Sigmoid colon (tissue), 7 donors: Measurements from ENCODE around the gene APOL3. TPM values are rescaled to one million over a fixed set of nuclear protein-coding genes. Genes with fewer than 3 reads are reported as not detected.
A peak's percentile ranks its signal among the peaks of the same experiment; 100 is the strongest.

Source experiments
- DNase-seq: peaks from one replicate; pipeline ENCODE4 v3.0.0-alpha.2; 2019
- H3K27ac ChIP-seq, 4 donors: fragments of 200-600 bp; sonication (generic); one replicate each; pipeline ENCODE4 v1.5.1; 2016 to 2019; ENCODE audit warnings: mild to moderate bottlenecking in 1 of 4
- H3K27me3 ChIP-seq, 3 donors: fragments of 200-600 bp; sonication (generic); one replicate each; pipeline ENCODE4 v1.5.1; 2019; ENCODE audit warnings: mild to moderate bottlenecking in 1 of 3
- H3K36me3 ChIP-seq, 4 donors: fragments of 200-600 bp; sonication (generic); one replicate each; pipeline ENCODE4 v1.5.1; 2016 to 2019
- H3K4me1 ChIP-seq, 4 donors: fragments of 200-600 bp; sonication (generic); one replicate each; pipeline ENCODE4 v1.5.1; 2017 to 2019
- H3K4me3 ChIP-seq, 4 donors: fragments of 200-600 bp; sonication (generic); one replicate each; pipeline ENCODE4 v1.5.1; 2017 to 2019; ENCODE audit warnings: mild to moderate bottlenecking in 2 of 4, moderate library complexity in 1 of 4
- H3K9me3 ChIP-seq, 4 donors: fragments of 200-600 bp in 3 of 4; sonication (generic) in 3 of 4; one replicate each; pipeline versions ENCODE4 v1.5.1 to v1.6.1; 2013 to 2019
- EP300 ChIP-seq, 4 donors: sonication (generic); formaldehyde crosslinking; IDR thresholded peaks; one replicate each; pipeline ENCODE4 v1.6.1; 2017; ENCODE audit warnings: antibody characterized with exemption in 4 of 4
- POLR2A ChIP-seq, 2 donors: fragments of 450-650 bp; IDR thresholded peaks; one replicate each; pipeline ENCODE4 v1.6.1; 2016; ENCODE audit warnings: antibody characterized with exemption in 2 of 2, mild to moderate bottlenecking in 2 of 2, moderate library complexity in 2 of 2
- POLR2AphosphoS5 ChIP-seq, 4 donors: sonication (generic); formaldehyde crosslinking; IDR thresholded peaks; one replicate each; pipeline ENCODE4 v1.6.1; 2017; ENCODE audit warnings: antibody characterized with exemption in 4 of 4
- WGBS, 2 donors: extraction: QIAGEN DNeasy Blood & Tissue Kit; methylation state at CpG; one replicate each; pipeline ENCODE4 v1.1.7; 2013; 5-methylcytosine and 5-hydroxymethylcytosine counted together
- intact Hi-C: fragments of 100-400 bp; cut with DNase I; formaldehyde crosslinking; loops from one replicate; pipeline ENCODE4 v1.15.1; 2023
- polyA plus RNA-seq, 3 donors: library from polyadenylated mRNA; stranded (reverse); fragments of 200-250 nt; gene quantifications; one replicate each; pipeline ENCODE4 v1.2.3, GENCODE V29; 2013
- total RNA-seq, 4 donors: library from RNA; depleted of rRNA; stranded (reverse); fragments of >200 nt; gene quantifications; one replicate each; pipeline ENCODE4 v1.1.0, GENCODE V29; 2016
- TF ChIP-seq, protein P1 (sequence below), 4 experiments: fragments of 450-650 bp in 3 of 4; fragments of 200-600 bp in 1 of 4; IDR thresholded peaks; one replicate each; pipeline ENCODE4 v1.5.1; 2016 to 2019; ENCODE audit warnings: antibody characterized with exemption in 4 of 4, mild to moderate bottlenecking in 3 of 4, moderate library complexity in 2 of 4
- donor health status: healthy with polysubstance abuse.
- donor health status: Bipolar disorder and iron deficiency.
- donor health status: healthy.

Gene APOL3
- total and polyA plus RNA-seq, 7 donors, result 7.4 to 48.9 (median 27.4) TPM

DNA sequence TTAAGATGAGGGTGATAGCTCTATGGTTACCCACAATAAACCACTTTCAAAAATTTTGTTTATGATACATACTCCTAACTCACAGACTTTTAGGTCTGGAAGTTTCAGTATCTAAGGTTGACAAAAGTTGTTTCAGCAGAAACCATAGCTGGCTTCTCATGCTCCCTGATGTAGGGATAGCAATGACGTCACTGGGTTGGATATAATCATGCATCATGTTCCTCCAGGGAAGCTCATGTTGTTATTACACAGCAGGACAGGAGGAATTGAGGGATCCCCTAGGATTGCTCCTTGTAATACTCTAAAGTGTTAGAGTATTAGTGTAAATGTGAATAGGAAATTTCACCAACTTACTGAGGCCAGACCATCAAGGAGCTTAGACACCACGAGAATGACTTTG lies 23.6 kb downstream of the APOL3 start:
- no peak for TF ChIP-seq POLR2AphosphoS5 (IDR thresholded peaks at IDR 0.05)
- TF ChIP-seq, protein P1, sequence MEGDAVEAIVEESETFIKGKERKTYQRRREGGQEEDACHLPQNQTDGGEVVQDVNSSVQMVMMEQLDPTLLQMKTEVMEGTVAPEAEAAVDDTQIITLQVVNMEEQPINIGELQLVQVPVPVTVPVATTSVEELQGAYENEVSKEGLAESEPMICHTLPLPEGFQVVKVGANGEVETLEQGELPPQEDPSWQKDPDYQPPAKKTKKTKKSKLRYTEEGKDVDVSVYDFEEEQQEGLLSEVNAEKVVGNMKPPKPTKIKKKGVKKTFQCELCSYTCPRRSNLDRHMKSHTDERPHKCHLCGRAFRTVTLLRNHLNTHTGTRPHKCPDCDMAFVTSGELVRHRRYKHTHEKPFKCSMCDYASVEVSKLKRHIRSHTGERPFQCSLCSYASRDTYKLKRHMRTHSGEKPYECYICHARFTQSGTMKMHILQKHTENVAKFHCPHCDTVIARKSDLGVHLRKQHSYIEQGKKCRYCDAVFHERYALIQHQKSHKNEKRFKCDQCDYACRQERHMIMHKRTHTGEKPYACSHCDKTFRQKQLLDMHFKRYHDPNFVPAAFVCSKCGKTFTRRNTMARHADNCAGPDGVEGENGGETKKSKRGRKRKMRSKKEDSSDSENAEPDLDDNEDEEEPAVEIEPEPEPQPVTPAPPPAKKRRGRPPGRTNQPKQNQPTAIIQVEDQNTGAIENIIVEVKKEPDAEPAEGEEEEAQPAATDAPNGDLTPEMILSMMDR (IDR thresholded peaks at IDR 0.05), result no peak
- no peak for TF ChIP-seq EP300 (IDR thresholded peaks at IDR 0.05)
- TF ChIP-seq POLR2A (IDR thresholded peaks at IDR 0.05), result no peak
- H3K36me3 ChIP-seq, result peaks cover 0 to 15% (median 4%) of the 10 kb centered on the region in 4 donors
- H3K4me1 ChIP-seq, result no peaks in the 10 kb centered on the region
- no peak overlapping the region for H3K4me3 ChIP-seq
- peak overlapping the region in 2 of 4 donors; percentile 7 to 52 for H3K27ac ChIP-seq
- no peaks in the 10 kb centered on the region for H3K27me3 ChIP-seq
- H3K9me3 ChIP-seq, result no peaks in the 10 kb centered on the region
- 84 to 91% methylated on average over 2 of the region's 2 CpGs for WGBS, 2 donors
- intact Hi-C loops, result no loop called here
- no peak for DNase-seq

DNA sequence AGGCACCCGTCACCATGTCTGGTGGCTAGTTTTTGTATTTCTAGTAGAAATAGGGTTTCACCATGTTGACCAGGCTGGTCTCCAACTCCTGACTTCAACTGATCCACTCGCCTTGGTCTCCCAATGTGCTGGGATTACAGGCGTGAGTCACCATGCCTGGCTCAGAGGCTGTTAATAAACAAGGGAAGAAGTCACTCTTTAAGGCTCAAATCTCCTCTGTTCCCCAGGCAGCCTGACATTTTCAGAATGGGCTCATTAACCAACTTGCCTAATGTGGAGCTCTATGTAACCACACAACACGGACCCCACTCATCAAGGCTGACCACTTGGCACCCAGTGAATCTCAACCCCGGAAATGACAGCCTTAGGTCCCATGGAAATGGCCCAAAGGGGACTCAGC lies 24.1 kb downstream of the APOL3 start:
- H3K4me3 ChIP-seq, result no peak overlapping the region
- H3K27ac ChIP-seq, result peak overlapping the region in 3 of 4 donors; percentile 10 to 52 (median 25)
- 71 to 83% methylated on average over 5 of the region's 5 CpGs for WGBS, 2 donors
- no peaks in the 10 kb centered on the region for H3K9me3 ChIP-seq
- H3K36me3 ChIP-seq, result peaks cover 0 to 11% (median 3%) of the 10 kb centered on the region in 4 donors
- no peak for TF ChIP-seq POLR2A (IDR thresholded peaks at IDR 0.05)
- no peak for TF ChIP-seq EP300 (IDR thresholded peaks at IDR 0.05)
- TF ChIP-seq, protein P1 (IDR thresholded peaks at IDR 0.05), result no peak
- TF ChIP-seq POLR2AphosphoS5 (IDR thresholded peaks at IDR 0.05), result no peak
- H3K4me1 ChIP-seq, result no peaks in the 10 kb centered on the region
- DNase-seq, result peak; percentile 80
- intact Hi-C loops, result no loop called here
- no peaks in the 10 kb centered on the region for H3K27me3 ChIP-seq

DNA sequence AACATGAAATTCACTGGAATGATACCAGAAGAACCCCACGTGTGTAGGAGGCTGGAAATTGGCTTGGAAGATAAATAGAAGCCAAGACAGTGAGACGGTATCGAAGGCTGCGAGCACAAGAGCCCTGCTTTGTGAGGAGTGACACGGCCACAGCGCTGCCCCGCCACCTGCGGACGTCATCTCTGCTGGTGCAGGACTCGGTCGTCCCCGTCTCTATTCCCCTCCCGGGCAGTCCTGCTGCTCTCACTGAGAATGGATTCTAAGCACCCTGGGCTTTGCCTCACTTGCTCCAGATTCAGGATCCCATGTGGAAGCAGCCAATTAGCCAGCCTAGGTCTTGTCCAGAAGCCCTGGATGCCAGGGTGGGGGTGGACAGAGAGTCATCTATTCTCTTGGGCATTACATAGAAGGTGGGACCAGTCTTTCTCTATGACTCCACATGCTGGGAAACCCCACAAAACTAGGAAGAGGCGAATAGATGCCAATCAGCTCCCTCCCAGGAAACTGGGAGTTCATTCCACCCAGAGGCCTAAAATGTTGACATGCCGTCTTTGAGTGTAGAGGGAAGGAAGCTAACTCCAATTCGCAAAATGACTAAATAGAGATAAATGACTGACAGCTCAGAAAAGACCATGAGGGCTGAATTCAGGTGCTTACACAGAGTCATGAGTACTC lies 25.1 kb downstream of the APOL3 start:
- intact Hi-C loops, result no loop called here
- TF ChIP-seq POLR2A (IDR thresholded peaks at IDR 0.05) (no peak), EP300 (IDR thresholded peaks at IDR 0.05) (no peak), POLR2AphosphoS5 (IDR thresholded peaks at IDR 0.05) (no peak)
- TF ChIP-seq, protein P1 (IDR thresholded peaks at IDR 0.05), result no peak
- Histone ChIP-seq H3K36me3 (peaks cover 0 to under 1% (median 0%) of the 10 kb centered on the region in 4 donors), H3K4me3 (no peak overlapping the region), H3K4me1 (no peaks in the 10 kb centered on the region), H3K27ac (no peak overlapping the region), H3K9me3 (no peaks in the 10 kb centered on the region), H3K27me3 (no peaks in the 10 kb centered on the region)
- DNase-seq, result no peak
- WGBS, 2 donors, result 89 to 90% methylated on average over 16 of the region's 16 CpGs

DNA sequence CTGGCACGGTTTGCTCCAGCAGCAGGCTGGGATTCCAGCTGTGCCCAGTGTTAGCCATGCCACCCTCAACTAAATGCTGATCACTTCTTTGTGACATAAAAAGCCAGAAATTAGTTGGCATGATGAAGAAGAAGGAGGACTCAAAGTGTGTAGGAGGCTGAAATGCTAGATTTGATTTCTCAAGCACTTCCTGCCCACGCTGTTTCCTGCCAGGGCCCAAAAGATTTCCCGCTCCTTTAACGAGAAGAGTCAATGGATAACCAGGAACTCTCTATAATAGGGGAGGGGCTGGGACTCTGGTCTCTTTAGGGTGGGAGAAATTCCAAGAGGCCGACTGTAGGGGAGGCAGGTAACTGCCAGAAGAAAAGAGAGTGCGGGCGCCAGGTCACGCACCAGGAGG lies 26.4 kb downstream of the APOL3 start:
- intact Hi-C loops, result no loop called here
- WGBS, 2 donors, result 57 to 62% methylated on average over 8 of the region's 8 CpGs
- no peak for DNase-seq
- Histone ChIP-seq H3K9me3 (no peaks in the 10 kb centered on the region), H3K36me3 (no peaks in the 10 kb centered on the region), H3K4me1 (no peaks in the 10 kb centered on the region), H3K4me3 (no peak overlapping the region), H3K27ac (no peak overlapping the region), H3K27me3 (no peaks in the 10 kb centered on the region)
- TF ChIP-seq, protein P1 (IDR thresholded peaks at IDR 0.05), result no peak
- TF ChIP-seq POLR2AphosphoS5 (IDR thresholded peaks at IDR 0.05) (no peak), POLR2A (IDR thresholded peaks at IDR 0.05) (no peak), EP300 (IDR thresholded peaks at IDR 0.05) (no peak)

DNA sequence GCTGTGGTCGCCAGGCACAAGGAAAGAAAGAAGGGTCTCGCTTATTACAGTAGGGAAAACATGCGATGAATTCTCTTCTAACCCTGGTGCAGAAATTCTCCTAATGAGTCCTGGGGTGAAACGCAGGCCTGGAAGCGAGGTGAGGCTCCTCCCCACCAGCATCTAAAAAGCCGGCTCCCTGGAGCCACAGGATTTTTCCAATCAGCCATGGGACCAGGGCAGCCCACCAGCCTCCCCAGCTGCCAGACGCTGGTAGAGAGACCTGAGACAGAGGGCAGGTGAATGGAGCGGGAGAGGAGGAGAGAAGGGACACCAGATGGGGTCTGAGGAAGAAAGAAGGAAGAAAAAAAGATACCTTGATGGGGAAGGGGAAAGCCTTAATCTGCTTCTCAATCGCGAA lies 28.6 kb downstream of the APOL3 start:
- H3K36me3 ChIP-seq, result no peaks in the 10 kb centered on the region
- H3K27me3 ChIP-seq, result no peaks in the 10 kb centered on the region
- DNase-seq, result no peak
- TF ChIP-seq POLR2A (IDR thresholded peaks at IDR 0.05), result no peak
- TF ChIP-seq POLR2AphosphoS5 (IDR thresholded peaks at IDR 0.05), result no peak
- TF ChIP-seq EP300 (IDR thresholded peaks at IDR 0.05), result no peak
- H3K4me1 ChIP-seq, result no peaks in the 10 kb centered on the region
- WGBS, 2 donors, result 90 to 91% methylated on average over 10 of the region's 10 CpGs
- no peak overlapping the region for H3K4me3 ChIP-seq
- intact Hi-C loops, result no loop called here
- H3K27ac ChIP-seq, result no peak overlapping the region
- no peaks in the 10 kb centered on the region for H3K9me3 ChIP-seq
